Measurements from ENCODE around the gene FLT4. TPM values are rescaled to one million over a fixed set of nuclear protein-coding genes. Genes with fewer than 3 reads are reported as not detected.

Gene FLT4
- total RNA-seq, 2 experiments from 2014 or later, result not detected

DNA sequence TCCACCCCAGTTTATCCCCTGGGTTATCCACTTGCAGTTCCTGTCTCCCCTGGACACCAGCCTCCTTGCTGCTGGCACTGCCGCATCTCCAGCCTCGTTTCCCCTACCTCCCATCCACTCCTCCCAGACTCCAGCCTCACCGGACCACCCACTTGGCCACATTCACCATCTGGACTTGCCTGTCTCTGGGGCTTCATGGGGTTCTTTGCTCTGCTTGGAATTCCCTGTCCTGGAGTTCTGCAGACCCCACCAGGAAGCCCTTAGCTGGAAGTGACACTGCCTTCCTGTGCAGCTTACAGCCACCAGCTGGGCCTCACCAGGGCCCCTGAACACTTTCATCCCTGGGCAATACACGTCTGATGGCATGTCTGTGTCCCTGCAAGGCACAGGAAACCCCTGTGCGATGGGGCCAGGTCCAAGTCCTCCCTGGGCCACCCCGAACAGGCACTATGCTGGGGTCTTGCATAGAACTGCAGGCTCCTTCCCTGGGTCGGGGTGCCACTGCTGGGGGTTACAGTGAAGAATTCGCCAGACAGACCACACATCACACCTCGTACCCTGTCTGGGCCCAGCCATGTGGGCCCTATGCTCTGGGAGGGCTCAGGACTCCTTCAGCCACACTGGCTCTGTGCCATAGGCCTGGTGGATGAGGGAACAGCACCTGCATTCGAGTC is 3.0 kb downstream of the FLT4 start:
- H3K9me2 ChIP-seq (ENCODE audit: insufficient read depth, low read length), result no peaks in the 10 kb centered on the region
- H3K27ac ChIP-seq (ENCODE audit: low read depth, low read length, poor library complexity, severe bottlenecking), result no peak overlapping the region
- H4K20me1 ChIP-seq (ENCODE audit: insufficient read depth, low read length), result no peaks in the 10 kb centered on the region
- no peaks in the 10 kb centered on the region for H3K36me3 ChIP-seq (ENCODE audit: insufficient read depth, low read length)
- TF ChIP-seq, protein P1, sequence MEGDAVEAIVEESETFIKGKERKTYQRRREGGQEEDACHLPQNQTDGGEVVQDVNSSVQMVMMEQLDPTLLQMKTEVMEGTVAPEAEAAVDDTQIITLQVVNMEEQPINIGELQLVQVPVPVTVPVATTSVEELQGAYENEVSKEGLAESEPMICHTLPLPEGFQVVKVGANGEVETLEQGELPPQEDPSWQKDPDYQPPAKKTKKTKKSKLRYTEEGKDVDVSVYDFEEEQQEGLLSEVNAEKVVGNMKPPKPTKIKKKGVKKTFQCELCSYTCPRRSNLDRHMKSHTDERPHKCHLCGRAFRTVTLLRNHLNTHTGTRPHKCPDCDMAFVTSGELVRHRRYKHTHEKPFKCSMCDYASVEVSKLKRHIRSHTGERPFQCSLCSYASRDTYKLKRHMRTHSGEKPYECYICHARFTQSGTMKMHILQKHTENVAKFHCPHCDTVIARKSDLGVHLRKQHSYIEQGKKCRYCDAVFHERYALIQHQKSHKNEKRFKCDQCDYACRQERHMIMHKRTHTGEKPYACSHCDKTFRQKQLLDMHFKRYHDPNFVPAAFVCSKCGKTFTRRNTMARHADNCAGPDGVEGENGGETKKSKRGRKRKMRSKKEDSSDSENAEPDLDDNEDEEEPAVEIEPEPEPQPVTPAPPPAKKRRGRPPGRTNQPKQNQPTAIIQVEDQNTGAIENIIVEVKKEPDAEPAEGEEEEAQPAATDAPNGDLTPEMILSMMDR (conservative IDR thresholded peaks at IDR 0.05; ENCODE audit: low read length), result no peak
- TF ChIP-seq EZH2phosphoT487 (IDR thresholded peaks at IDR 0.05; ENCODE audit: borderline replicate concordance, low read depth, low read length), result no peak
- ChIA-PET CTCF (ENCODE audit: unreplicated experiment) (no interaction called here), POLR2A (no interaction called here)
- no peaks in the 10 kb centered on the region for H3K4me1 ChIP-seq (ENCODE audit: insufficient read depth, low read length, poor library complexity, severe bottlenecking)
- no peak overlapping the region for H3K4me3 ChIP-seq (ENCODE audit: low read depth, low read length, poor library complexity, severe bottlenecking)
- no peaks in the 10 kb centered on the region for H3K79me2 ChIP-seq (ENCODE audit: insufficient read depth, low read depth, low read length)
- H2AFZ ChIP-seq (ENCODE audit: low read length), result no peak overlapping the region
- H3K9me3 ChIP-seq (ENCODE audit: low read length), result no peaks in the 10 kb centered on the region
- intact Hi-C loops (cut with micrococcal nuclease; ENCODE audit: unreplicated experiment), result no loop called here
- no peak overlapping the region for H3K4me2 ChIP-seq (ENCODE audit: low read length)
- BruUV-seq (replicated peaks), result no TSS peak
- DNase-seq (ENCODE audit: low spot score), result no peak

DNA sequence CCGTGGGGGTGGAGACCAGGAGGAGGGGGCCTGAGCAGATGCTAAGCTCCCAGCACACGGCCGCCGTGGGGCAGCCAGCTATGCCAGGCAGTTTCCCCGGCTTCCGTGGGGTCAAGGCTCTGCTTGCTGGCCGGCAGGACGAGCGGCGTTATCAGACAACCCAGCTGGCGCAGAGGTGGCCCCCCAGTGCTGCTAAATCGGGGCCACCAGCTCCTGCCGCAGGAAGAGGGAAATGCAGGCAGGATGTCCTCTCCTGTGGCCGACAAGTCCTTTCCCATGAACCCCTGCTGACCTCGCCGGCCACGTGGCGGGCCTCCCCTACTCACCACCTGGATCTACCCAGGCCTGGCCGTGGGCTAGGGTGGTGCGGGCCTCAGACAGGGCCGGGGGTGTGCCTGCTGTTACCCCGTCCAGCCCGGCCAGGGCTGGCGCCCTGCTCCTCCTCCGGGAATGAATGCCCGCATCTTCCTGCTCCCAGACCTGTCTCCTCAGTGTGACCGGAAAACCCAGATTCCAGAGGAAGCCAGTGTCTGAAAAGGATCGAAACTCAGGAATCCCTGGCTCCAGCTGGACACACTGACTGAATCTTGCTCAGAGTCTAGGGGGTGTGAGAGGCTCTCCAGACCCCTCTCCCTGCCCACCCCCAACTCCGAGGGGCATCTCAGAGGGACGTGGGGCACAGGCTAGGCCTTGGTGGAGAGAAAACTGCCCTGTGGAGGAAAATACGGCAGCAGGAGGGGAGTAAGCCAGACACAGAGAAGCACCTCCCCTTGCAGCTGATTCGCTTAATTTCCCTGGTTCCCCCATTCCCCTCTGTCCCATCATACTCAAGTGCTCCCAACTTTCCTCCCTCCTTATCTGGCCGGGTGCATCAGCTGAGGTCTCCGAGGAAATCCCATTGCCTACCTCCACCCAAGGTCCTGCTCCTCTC is 3.9 kb downstream of the FLT4 start:
- TF ChIP-seq, protein P1 (conservative IDR thresholded peaks at IDR 0.05; ENCODE audit: low read length), result no peak
- TF ChIP-seq EZH2phosphoT487 (IDR thresholded peaks at IDR 0.05; ENCODE audit: borderline replicate concordance, low read depth, low read length), result no peak
- POLR2A ChIA-PET, result no interaction called here
- intact Hi-C loops (cut with micrococcal nuclease; ENCODE audit: unreplicated experiment), result no loop called here

More for the DNA sequence above, 3.9 kb downstream of the FLT4 start:
- DNase-seq (ENCODE audit: low spot score), result no peak
- H4K20me1 ChIP-seq (ENCODE audit: insufficient read depth, low read length), result no peaks in the 10 kb centered on the region
- no TSS peak for BruUV-seq (replicated peaks)
- H3K4me1 ChIP-seq (ENCODE audit: insufficient read depth, low read length, poor library complexity, severe bottlenecking), result no peaks in the 10 kb centered on the region
- H3K9me2 ChIP-seq (ENCODE audit: insufficient read depth, low read length), result no peaks in the 10 kb centered on the region
- H3K27ac ChIP-seq (ENCODE audit: low read depth, low read length, poor library complexity, severe bottlenecking), result no peak overlapping the region
- H3K4me3 ChIP-seq (ENCODE audit: low read depth, low read length, poor library complexity, severe bottlenecking), result no peak overlapping the region
- H3K9me3 ChIP-seq (ENCODE audit: low read length), result no peaks in the 10 kb centered on the region
- no peak overlapping the region for H3K4me2 ChIP-seq (ENCODE audit: low read length)
- no peak overlapping the region for H2AFZ ChIP-seq (ENCODE audit: low read length)
- CTCF ChIA-PET (ENCODE audit: unreplicated experiment), result no interaction called here
- H3K36me3 ChIP-seq (ENCODE audit: insufficient read depth, low read length), result no peaks in the 10 kb centered on the region
- H3K79me2 ChIP-seq (ENCODE audit: insufficient read depth, low read depth, low read length), result no peaks in the 10 kb centered on the region
